NCI-H146 treated with DMSO at 0.1 percent for 48 hours (cell line): ENCODE data around the gene NLRP3.
"Not testable (repeated sequence)": the region's sequence is repeated elsewhere in the genome, so short reads cannot be mapped to it uniquely, and the experiment has no call there.

Source experiments
- DNase-seq: peaks from one replicate; lab custom pipeline; 2025; ENCODE audit not compliant: unreplicated experiment; lab: John Stamatoyannopoulos, UW

Gene NLRP3

GRCh38 chr1:247468481-247469140, 52.6 kb downstream of the NLRP3 start:
- DNase-seq = no peak

- DNase-seq = no peak
These were observed 53.2 kb downstream of the NLRP3 start for GRCh38 chr1:247469141-247469535.

GRCh38 chr1:247470942-247471429, 55.0 kb downstream of the NLRP3 start:
- DNase-seq = not testable (repeated sequence)

- DNase-seq = no peak
These were observed 55.6 kb downstream of the NLRP3 start for GRCh38 chr1:247471445-247472016.

- no peak for DNase-seq
These were observed 56.1 kb downstream of the NLRP3 start for GRCh38 chr1:247472035-247472434.

GRCh38 chr1:247474367-247474766, 58.4 kb downstream of the NLRP3 start:
- DNase-seq = no peak

- DNase-seq = no peak
These were observed 59.8 kb downstream of the NLRP3 start for GRCh38 chr1:247475793-247476192.

GRCh38 chr1:247476328-247477058, 60.5 kb downstream of the NLRP3 start:
- not testable (repeated sequence) for DNase-seq

- no peak for DNase-seq
These were observed 66.8 kb downstream of the NLRP3 start for GRCh38 chr1:247482747-247483146.

GRCh38 chr1:247487057-247487456, 71.1 kb downstream of the NLRP3 start:
- no peak for DNase-seq

GRCh38 chr1:247491328-247491727, 75.4 kb downstream of the NLRP3 start:
- DNase-seq = no peak

- DNase-seq = no peak
These were observed 77.1 kb downstream of the NLRP3 start for GRCh38 chr1:247493106-247493505.

- DNase-seq = no peak
These were observed 78.8 kb downstream of the NLRP3 start for GRCh38 chr1:247494767-247495166.

- DNase-seq = no peak
These were observed 80.8 kb downstream of the NLRP3 start for GRCh38 chr1:247496581-247497285.
